Tibial nerve (tissue), 4 donors: ENCODE measurements around the gene MED15.
A peak's percentile ranks its signal among the peaks of the same experiment; 100 is the strongest.

Source experiments
- CTCF ChIP-seq, 5 experiments: fragments of 200-600 bp in 3 of 5; fragments of 450-650 bp in 2 of 5; sonication (generic) in 3 of 5; IDR thresholded peaks; one replicate each; pipeline ENCODE4 v1.5.1; 2016 to 2019; ENCODE audit warnings: antibody characterized with exemption in 5 of 5, mild to moderate bottlenecking in 3 of 5, moderate library complexity in 2 of 5
- EP300 ChIP-seq, 2 donors: sonication (generic); formaldehyde crosslinking; IDR thresholded peaks; one replicate each; pipeline ENCODE4 v1.6.1; 2017; ENCODE audit warnings: antibody characterized with exemption in 2 of 2, mild to moderate bottlenecking in 1 of 2
- POLR2A ChIP-seq, 2 donors: fragments of 450-650 bp; IDR thresholded peaks; one replicate each; pipeline ENCODE4 v1.6.1; 2017; ENCODE audit warnings: antibody characterized with exemption in 2 of 2, mild to moderate bottlenecking in 2 of 2, moderate library complexity in 2 of 2

GRCh38 chr22:20552443-20553401 lies 45.3 kb downstream of the MED15 start:
- TF ChIP-seq CTCF (IDR thresholded peaks at IDR 0.05) = no peak
- TF ChIP-seq POLR2A (IDR thresholded peaks at IDR 0.05) = no peak
- peak in 1 of 2 donors; percentile 77 for TF ChIP-seq EP300 (IDR thresholded peaks at IDR 0.05)
